B cell (primary cell): ENCODE data around the gene HOXA10. TPM values are rescaled to one million over a fixed set of nuclear protein-coding genes. Genes with fewer than 3 reads are reported as not detected.

ENCODE experiments used
- ATAC-seq: fragments of 200-7000 bp; cut with Tn5 transposase; one replicate; pipeline ENCODE4 v1.10.0; 2021; ENCODE audit warnings: low read depth, mild to moderate bottlenecking, moderate number of reproducible peaks, moderate library complexity
- CTCF ChIA-PET: fragments of 350-600 bp; sonication (Branson Sonifier 250); formaldehyde crosslinking; loops from one replicate; lab custom pipeline; 2021; ENCODE audit warnings: antibody characterized with exemption, inconsistent platforms; lab: Charles Lee
- POLR2A ChIA-PET: fragments of 350-600 bp; sonication (Branson Sonifier 250); formaldehyde crosslinking; loops from one replicate; lab custom pipeline; 2021; ENCODE audit warnings: antibody characterized with exemption; lab: Charles Lee
- DNase-seq: peaks from one replicate; pipeline ENCODE4 v3.0.0; 2013
- H2AFZ ChIP-seq: 2 replicates; pipeline ENCODE4 v1.6.1; 2012; ENCODE audit warnings: mild to moderate bottlenecking, low read depth, low read length; ENCODE audit not compliant: insufficient read depth, poor library complexity, severe bottlenecking
- H3K27ac ChIP-seq, 2 donors: 1 replicate in 1 of 2; 2 replicates in 1 of 2; pipeline ENCODE4 v1.5.1; 2012 to 2013; ENCODE audit warnings: low read length in 2 of 2, mild to moderate bottlenecking in 2 of 2, moderate library complexity in 1 of 2
- H3K27me3 ChIP-seq, 4 experiments: fragments of 200-600 bp in 1 of 4; sonication (generic) in 1 of 4; replicated peaks in 1 of 4; 1 replicate in 2 of 4; 2 replicates in 2 of 4; pipeline versions ENCODE4 v1.6.1 to v1.7.0; 2013 to 2016; ENCODE audit warnings: low read length in 3 of 4, mild to moderate bottlenecking in 2 of 4, mixed read lengths in 1 of 4, moderate library complexity in 1 of 4; ENCODE audit not compliant: insufficient read depth in 4 of 4, control insufficient read depth in 3 of 4; ENCODE audit errors: control extremely low read depth in 1 of 4
- H3K36me3 ChIP-seq, 2 experiments: replicated peaks in 1 of 2; 1 replicate in 1 of 2; 2 replicates in 1 of 2; pipeline versions ENCODE4 v1.6.1 to v1.7.1; 2013; ENCODE audit warnings: low read length in 1 of 2; ENCODE audit not compliant: insufficient read depth in 2 of 2, control insufficient read depth in 1 of 2; ENCODE audit errors: control extremely low read depth in 1 of 2, extremely low read depth in 1 of 2
- H3K4me1 ChIP-seq, 2 donors: fragments of 200-600 bp in 1 of 2; sonication (generic) in 1 of 2; 1 replicate in 1 of 2; 2 replicates in 1 of 2; pipeline versions ENCODE4 v1.5.1 to v1.6.1; 2013 to 2017; ENCODE audit warnings: low read length in 2 of 2; ENCODE audit not compliant: control insufficient read depth in 2 of 2, insufficient read depth in 2 of 2
- H3K4me2 ChIP-seq: replicated peaks from 2 replicates; pipeline ENCODE3; 2012; ENCODE audit warnings: mild to moderate bottlenecking, low read depth, low read length; ENCODE audit not compliant: poor library complexity, severe bottlenecking
- H3K4me3 ChIP-seq, 5 experiments: fragments of 200-600 bp in 1 of 5; sonication (generic) in 1 of 5; 1 replicate in 3 of 5; 2 replicates in 2 of 5; pipeline versions ENCODE4 v1.5.1 to v1.7.0; 2011 to 2016; ENCODE audit warnings: low read length in 4 of 5, mild to moderate bottlenecking in 4 of 5, low read depth in 2 of 5, control low read depth in 1 of 5, moderate library complexity in 1 of 5; ENCODE audit not compliant: insufficient read depth in 1 of 5; ENCODE audit errors: control extremely low read depth in 1 of 5, extremely low read depth in 1 of 5
- H3K79me2 ChIP-seq: fragments of 200-600 bp; sonication (generic); one replicate; pipeline ENCODE4 v1.6.0; 2016; ENCODE audit warnings: low read length; ENCODE audit not compliant: control insufficient read depth, insufficient read depth
- H3K9ac ChIP-seq: fragments of 200-600 bp; sonication (generic); 2 replicates; pipeline ENCODE4 v1.6.1; 2017; ENCODE audit warnings: mild to moderate bottlenecking, low read length, moderate library complexity
- H3K9me3 ChIP-seq, 3 donors: one replicate each; pipeline versions ENCODE4 v1.6.1 to v1.7.1; 2013; ENCODE audit warnings: low read length in 2 of 3; ENCODE audit not compliant: control insufficient read depth in 2 of 3, insufficient read depth in 1 of 3; ENCODE audit errors: control extremely low read depth in 1 of 3
- H4K20me1 ChIP-seq: 2 replicates; pipeline ENCODE4 v1.6.0; 2012; ENCODE audit warnings: mild to moderate bottlenecking, low read length; ENCODE audit not compliant: insufficient read depth, control insufficient read depth, poor library complexity, severe bottlenecking
- H3K27ac Mint-ChIP-seq: one replicate; pipeline ENCODE4 v1.8.0; 2021; ENCODE audit warnings: mixed read lengths
- H3K27me3 Mint-ChIP-seq: one replicate; pipeline ENCODE4 v1.8.0; 2021; ENCODE audit warnings: mixed read lengths
- H3K4me1 Mint-ChIP-seq: one replicate; pipeline ENCODE4 v1.8.0; 2021; ENCODE audit warnings: mixed read lengths
- H3K4me3 Mint-ChIP-seq: one replicate; pipeline ENCODE4 v1.8.0; 2021; ENCODE audit warnings: mixed read lengths
- H3K9me3 Mint-ChIP-seq: one replicate; pipeline ENCODE4 v1.8.0; 2022; ENCODE audit warnings: mixed read lengths; ENCODE audit not compliant: insufficient read depth
- EZH2 ChIP-seq: IDR thresholded peaks from 2 replicates; pipeline ENCODE4 v1.6.1; 2012; ENCODE audit warnings: borderline replicate concordance, low read depth, mild to moderate bottlenecking, moderate library complexity, low read length; ENCODE audit not compliant: insufficient read depth, poor library complexity, severe bottlenecking
- WGBS: methylation state at CpG from one replicate; pipeline ENCODE4 v1.1.5; 2013; ENCODE audit warnings: missing lambda C conversion rate; ENCODE audit not compliant: insufficient coverage; 5-methylcytosine and 5-hydroxymethylcytosine counted together
- intact Hi-C: fragments of 100-400 bp; cut with micrococcal nuclease; formaldehyde crosslinking; loops from one replicate; pipeline ENCODE4 v1.10.0; 2022
- polyA plus RNA-seq: library from polyadenylated mRNA; depleted of rRNA; stranded (reverse); fragments of >200 nt; gene quantifications from 2 replicates; pipeline ENCODE4 v1.2.3, GENCODE V29; 2012
- total RNA-seq, 2 donors: library from RNA; stranded (reverse); fragments of 120-200 nt in 1 of 2; gene quantifications; 1 replicate in 1 of 2; 2 replicates in 1 of 2; pipeline versions ENCODE4 v1.2.3 to v1.2.4, GENCODE V29; 2013 to 2022
- TF ChIP-seq, protein P1 (sequence below): fragments of 200-600 bp; IDR thresholded peaks from one replicate; pipeline ENCODE4 v1.8.0; 2022; ENCODE audit warnings: antibody characterized with exemption, mild to moderate bottlenecking

HOXA10 gene
- total and polyA plus RNA-seq, 2 donors (not counting 1 experiment from before 2014, with no cell fraction given), result not detected

GRCh38 chr7:27183682-27184336 lies 9.7 kb upstream of the HOXA10 start:
- no peaks in the 10 kb centered on the region for H3K79me2 ChIP-seq
- H2AFZ ChIP-seq, result peak overlapping the region; percentile 36
- peak overlapping the region; percentile 71 for H3K4me2 ChIP-seq
- ATAC-seq (no peak), DNase-seq (no peak)
- intact Hi-C loops, result loop anchor here (1.0 to 2.0 kb wide), 2 partner anchors 11 to 21 kb away; no protein-coding TSS in a partner anchor
- H3K27me3 ChIP-seq, result peaks cover 0 to 96% (median 82%) of the 10 kb centered on the region in 4 experiments
- WGBS, result 6% methylated on average over 25 of the region's 30 CpGs
- H3K4me1 ChIP-seq, result peaks cover 51 to 66% of the 10 kb centered on the region in 2 donors
- TF ChIP-seq EZH2, result peak; percentile 88
- TF ChIP-seq, protein P1, sequence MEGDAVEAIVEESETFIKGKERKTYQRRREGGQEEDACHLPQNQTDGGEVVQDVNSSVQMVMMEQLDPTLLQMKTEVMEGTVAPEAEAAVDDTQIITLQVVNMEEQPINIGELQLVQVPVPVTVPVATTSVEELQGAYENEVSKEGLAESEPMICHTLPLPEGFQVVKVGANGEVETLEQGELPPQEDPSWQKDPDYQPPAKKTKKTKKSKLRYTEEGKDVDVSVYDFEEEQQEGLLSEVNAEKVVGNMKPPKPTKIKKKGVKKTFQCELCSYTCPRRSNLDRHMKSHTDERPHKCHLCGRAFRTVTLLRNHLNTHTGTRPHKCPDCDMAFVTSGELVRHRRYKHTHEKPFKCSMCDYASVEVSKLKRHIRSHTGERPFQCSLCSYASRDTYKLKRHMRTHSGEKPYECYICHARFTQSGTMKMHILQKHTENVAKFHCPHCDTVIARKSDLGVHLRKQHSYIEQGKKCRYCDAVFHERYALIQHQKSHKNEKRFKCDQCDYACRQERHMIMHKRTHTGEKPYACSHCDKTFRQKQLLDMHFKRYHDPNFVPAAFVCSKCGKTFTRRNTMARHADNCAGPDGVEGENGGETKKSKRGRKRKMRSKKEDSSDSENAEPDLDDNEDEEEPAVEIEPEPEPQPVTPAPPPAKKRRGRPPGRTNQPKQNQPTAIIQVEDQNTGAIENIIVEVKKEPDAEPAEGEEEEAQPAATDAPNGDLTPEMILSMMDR, result no peak
- Mint-ChIP-seq H3K4me1 (peaks cover 38% of the 10 kb centered on the region), H3K27me3 (peaks cover 77% of the 10 kb centered on the region), H3K4me3 (peak overlapping the region; percentile 78), H3K27ac (no peak overlapping the region), H3K9me3 (no peaks in the 10 kb centered on the region)
- CTCF ChIA-PET, result interaction anchor here (1.1 to 1.5 kb wide), 2 partner anchors 15 to 23 kb away, joined by 4 to 9 read pairs; no protein-coding TSS in a partner anchor
- no peak overlapping the region for H3K27ac ChIP-seq
- peak overlapping the region in 2 of 5 experiments; percentile 17 to 19 for H3K4me3 ChIP-seq
- H4K20me1 ChIP-seq, result no peaks in the 10 kb centered on the region
- POLR2A ChIA-PET, result no interaction called here
- H3K9me3 ChIP-seq, result peaks cover 0 to 73% (median 9%) of the 10 kb centered on the region in 3 donors
- H3K36me3 ChIP-seq, result no peaks in the 10 kb centered on the region
- H3K9ac ChIP-seq, result peak overlapping the region; percentile 26
